ENCODE results near the gene AGMO. TPM values are rescaled to one million over a fixed set of nuclear protein-coding genes. Genes with fewer than 3 reads are reported as not detected.

AGMO gene
- polyA plus RNA-seq, 1 donor (not counting 4 experiments of a cell fraction or from before 2014, with no cell fraction given): not detected

DNA sequence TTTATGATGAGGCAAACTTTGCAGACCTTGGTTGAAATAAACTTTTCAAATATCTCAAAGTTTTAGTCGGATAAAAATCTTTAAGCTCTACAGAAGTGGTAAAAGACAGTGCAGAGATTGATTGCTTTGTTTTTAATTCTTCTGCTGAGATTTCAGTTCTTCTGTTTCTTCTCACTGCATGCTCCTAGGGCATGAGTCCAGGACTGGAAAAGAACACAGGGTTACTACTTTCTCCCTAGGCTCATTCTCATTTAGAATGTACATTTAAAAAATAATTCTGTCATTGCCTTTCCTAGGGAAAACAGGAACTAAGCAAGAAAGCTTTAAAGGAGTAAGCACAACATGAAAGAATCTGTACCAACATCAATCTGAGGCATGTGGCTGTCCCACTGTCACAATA, 402.6 kb downstream of the AGMO start:
- Histone ChIP-seq H4K20me1 (ENCODE audit: control insufficient read depth, extremely low read depth, insufficient read depth, low read length) (no peaks in the 10 kb centered on the region), H3K36me3 (ENCODE audit: control insufficient read depth in 2 of 2, extremely low read depth in 1 of 2, insufficient read depth in 2 of 2, low read length in 2 of 2) (no peaks in the 10 kb centered on the region), H3K9ac (ENCODE audit: control insufficient read depth, extremely low read depth, insufficient read depth, low read length) (no peak overlapping the region), H3K4me1 (ENCODE audit: control insufficient read depth, extremely low read depth, insufficient read depth, low read length) (no peaks in the 10 kb centered on the region), H3K4me2 (ENCODE audit: control insufficient read depth, extremely low read depth, insufficient read depth, low read depth, low read length) (no peak overlapping the region), H3K4me3 (ENCODE audit: control insufficient read depth in 2 of 3, extremely low read depth in 1 of 3, insufficient read depth in 2 of 3, low read depth in 1 of 3, low read length in 3 of 3) (no peak overlapping the region), H3K27ac (ENCODE audit: control insufficient read depth, insufficient read depth, low read length) (no peak overlapping the region), H3K9me1 (ENCODE audit: control insufficient read depth, extremely low read depth, insufficient read depth, low read length) (no peaks in the 10 kb centered on the region), H3K27me3 (ENCODE audit: control insufficient read depth, extremely low read depth, insufficient read depth, low read length) (no peaks in the 10 kb centered on the region), H2AFZ (ENCODE audit: control insufficient read depth, low read length) (no peak overlapping the region), H3K79me2 (ENCODE audit: control insufficient read depth, insufficient read depth, low read length) (no peaks in the 10 kb centered on the region), H3K9me3 (ENCODE audit: control insufficient read depth, low read depth, low read length) (no peaks in the 10 kb centered on the region)
- no peak for TF ChIP-seq EZH2 (IDR thresholded peaks at IDR 0.05; ENCODE audit: low read length)
- no peak for TF ChIP-seq CTCF (optimal IDR thresholded peaks at IDR 0.05 in 1 of 3, IDR thresholded peaks at IDR 0.05 in 1 of 3, conservative IDR thresholded peaks at IDR 0.05 in 1 of 3; ENCODE audit: extremely low read depth in 1 of 3, insufficient read depth in 2 of 3, low read length in 3 of 3)
- FAIRE-seq: no peak
- dilution Hi-C loops (cut with MboI; ENCODE audit: extremely low pct_ligation_motif_present, low sequenced_read_pairs): no loop called here
- no peak for DNase-seq (ENCODE audit: low read depth, low spot score)

- H3K4me1 ChIP-seq (ENCODE audit: control insufficient read depth, extremely low read depth, insufficient read depth, low read length): no peaks in the 10 kb centered on the region
- dilution Hi-C loops (cut with MboI; ENCODE audit: extremely low pct_ligation_motif_present, low sequenced_read_pairs): no loop called here
- no peaks in the 10 kb centered on the region for H3K36me3 ChIP-seq (ENCODE audit: control insufficient read depth in 2 of 2, extremely low read depth in 1 of 2, insufficient read depth in 2 of 2, low read length in 2 of 2)
- H2AFZ ChIP-seq (ENCODE audit: control insufficient read depth, low read length): no peak overlapping the region
- no peak overlapping the region for H3K27ac ChIP-seq (ENCODE audit: control insufficient read depth, insufficient read depth, low read length)
- DNase-seq (ENCODE audit: low read depth, low spot score) (no peak), FAIRE-seq (no peak)
- no peaks in the 10 kb centered on the region for H3K9me3 ChIP-seq (ENCODE audit: control insufficient read depth, low read depth, low read length)
- no peak for TF ChIP-seq CTCF (optimal IDR thresholded peaks at IDR 0.05 in 1 of 3, IDR thresholded peaks at IDR 0.05 in 1 of 3, conservative IDR thresholded peaks at IDR 0.05 in 1 of 3; ENCODE audit: extremely low read depth in 1 of 3, insufficient read depth in 2 of 3, low read length in 3 of 3)
- no peak for TF ChIP-seq EZH2 (IDR thresholded peaks at IDR 0.05; ENCODE audit: low read length)
- no peaks in the 10 kb centered on the region for H4K20me1 ChIP-seq (ENCODE audit: control insufficient read depth, extremely low read depth, insufficient read depth, low read length)
- H3K9me1 ChIP-seq (ENCODE audit: control insufficient read depth, extremely low read depth, insufficient read depth, low read length): no peaks in the 10 kb centered on the region
- H3K27me3 ChIP-seq (ENCODE audit: control insufficient read depth, extremely low read depth, insufficient read depth, low read length): no peaks in the 10 kb centered on the region
- H3K4me3 ChIP-seq (ENCODE audit: control insufficient read depth in 2 of 3, extremely low read depth in 1 of 3, insufficient read depth in 2 of 3, low read depth in 1 of 3, low read length in 3 of 3): no peak overlapping the region
- H3K9ac ChIP-seq (ENCODE audit: control insufficient read depth, extremely low read depth, insufficient read depth, low read length): no peak overlapping the region
- no peak overlapping the region for H3K4me2 ChIP-seq (ENCODE audit: control insufficient read depth, extremely low read depth, insufficient read depth, low read depth, low read length)
- H3K79me2 ChIP-seq (ENCODE audit: control insufficient read depth, insufficient read depth, low read length): no peaks in the 10 kb centered on the region
These were observed 403.5 kb downstream of the AGMO start for GRCh38 chr7:15158141-15158810.

Other genes with a start within 250 kb of the AGMO start
- not detected in 3 replicates for gene MEOX2, start 124.7 kb upstream of the AGMO start, polyA plus RNA-seq

All from keratinocyte (primary cell).